ENCODE results near the gene ITGBL1.

The ITGBL1 gene

GRCh38 chr13:101660711-101661110 is 208.2 kb downstream of the ITGBL1 start:
- TF ChIP-seq, protein P1, sequence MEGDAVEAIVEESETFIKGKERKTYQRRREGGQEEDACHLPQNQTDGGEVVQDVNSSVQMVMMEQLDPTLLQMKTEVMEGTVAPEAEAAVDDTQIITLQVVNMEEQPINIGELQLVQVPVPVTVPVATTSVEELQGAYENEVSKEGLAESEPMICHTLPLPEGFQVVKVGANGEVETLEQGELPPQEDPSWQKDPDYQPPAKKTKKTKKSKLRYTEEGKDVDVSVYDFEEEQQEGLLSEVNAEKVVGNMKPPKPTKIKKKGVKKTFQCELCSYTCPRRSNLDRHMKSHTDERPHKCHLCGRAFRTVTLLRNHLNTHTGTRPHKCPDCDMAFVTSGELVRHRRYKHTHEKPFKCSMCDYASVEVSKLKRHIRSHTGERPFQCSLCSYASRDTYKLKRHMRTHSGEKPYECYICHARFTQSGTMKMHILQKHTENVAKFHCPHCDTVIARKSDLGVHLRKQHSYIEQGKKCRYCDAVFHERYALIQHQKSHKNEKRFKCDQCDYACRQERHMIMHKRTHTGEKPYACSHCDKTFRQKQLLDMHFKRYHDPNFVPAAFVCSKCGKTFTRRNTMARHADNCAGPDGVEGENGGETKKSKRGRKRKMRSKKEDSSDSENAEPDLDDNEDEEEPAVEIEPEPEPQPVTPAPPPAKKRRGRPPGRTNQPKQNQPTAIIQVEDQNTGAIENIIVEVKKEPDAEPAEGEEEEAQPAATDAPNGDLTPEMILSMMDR (IDR thresholded peaks at IDR 0.05; ENCODE audit: low read depth, low read length), result no peak
- H3K4me3 ChIP-seq (ENCODE audit: low read depth, low read length), result no peak overlapping the region

- H3K4me3 ChIP-seq (ENCODE audit: low read depth, low read length), result no peak overlapping the region
- TF ChIP-seq, protein P1 (IDR thresholded peaks at IDR 0.05; ENCODE audit: low read depth, low read length), result no peak
Measured at GRCh38 chr13:101661839-101662238, 209.4 kb downstream of the ITGBL1 start.

- TF ChIP-seq, protein P1 (IDR thresholded peaks at IDR 0.05; ENCODE audit: low read depth, low read length), result no peak
- no peak overlapping the region for H3K4me3 ChIP-seq (ENCODE audit: low read depth, low read length)
Measured at GRCh38 chr13:101673360-101674105, 221.1 kb downstream of the ITGBL1 start.

DNA sequence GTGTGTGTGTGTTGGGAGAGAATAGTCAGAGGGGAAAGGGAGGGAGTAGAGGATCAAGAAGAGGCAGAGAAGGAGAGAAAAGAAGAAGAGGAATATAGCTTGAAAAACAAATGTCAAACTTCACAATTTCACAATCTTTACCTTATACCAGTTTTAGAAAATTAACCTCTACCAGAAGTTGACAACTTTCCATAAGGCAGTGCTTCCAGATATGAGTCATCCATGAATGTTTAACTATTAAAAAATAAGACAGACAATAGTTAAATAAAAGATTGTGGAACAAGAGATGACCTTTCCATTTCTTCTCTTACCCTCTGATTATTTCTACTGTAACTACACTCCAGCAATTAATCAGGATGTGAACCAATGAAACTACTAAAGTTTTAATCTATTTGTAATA is 229.4 kb downstream of the ITGBL1 start:
- no peak overlapping the region for H3K4me3 ChIP-seq (ENCODE audit: low read depth, low read length)
- TF ChIP-seq, protein P1 (IDR thresholded peaks at IDR 0.05; ENCODE audit: low read depth, low read length), result no peak

DNA sequence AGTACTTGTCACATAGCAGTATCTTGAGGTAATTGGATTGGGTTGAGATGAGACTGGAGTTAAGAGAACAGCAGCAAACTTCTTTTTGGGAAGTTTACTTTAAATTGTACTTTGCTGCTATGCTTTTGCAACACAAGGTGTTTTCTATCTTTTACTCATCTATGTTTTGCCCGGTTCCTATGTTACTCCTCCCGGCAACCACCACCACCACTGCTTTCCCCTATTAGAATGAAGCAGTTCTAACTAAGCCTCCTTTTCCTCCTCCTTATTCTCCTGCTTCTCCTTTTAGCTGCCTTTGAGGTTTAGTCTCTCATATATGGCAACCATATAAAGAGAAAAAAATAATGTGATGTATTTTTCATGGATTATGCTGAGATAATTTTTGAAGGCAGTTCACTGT is 233.5 kb downstream of the ITGBL1 start:
- H3K4me3 ChIP-seq (ENCODE audit: low read depth, low read length), result no peak overlapping the region
- TF ChIP-seq, protein P1 (IDR thresholded peaks at IDR 0.05; ENCODE audit: low read depth, low read length), result no peak

DNA sequence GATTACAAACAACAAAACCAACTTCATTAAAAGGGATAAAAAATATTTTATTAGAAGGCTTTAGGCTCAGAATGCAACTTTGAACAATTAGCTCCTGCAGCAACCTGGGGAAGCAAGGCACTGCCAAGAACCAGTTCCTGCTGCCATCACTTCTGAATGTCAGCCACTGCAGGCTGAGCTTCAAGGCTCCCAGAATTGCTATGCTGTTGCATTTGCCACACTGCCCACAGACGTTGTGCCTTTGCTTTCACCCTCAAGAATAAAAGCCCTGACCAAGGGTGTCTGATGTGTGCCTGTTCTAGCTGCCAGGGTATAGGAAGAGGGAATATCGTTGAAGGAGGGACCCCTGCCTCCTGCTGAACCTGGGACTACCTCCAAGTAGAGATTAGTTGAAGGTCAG is 238.4 kb downstream of the ITGBL1 start:
- no peak overlapping the region for H3K4me3 ChIP-seq (ENCODE audit: low read depth, low read length)
- TF ChIP-seq, protein P1 (IDR thresholded peaks at IDR 0.05; ENCODE audit: low read depth, low read length), result no peak

DNA sequence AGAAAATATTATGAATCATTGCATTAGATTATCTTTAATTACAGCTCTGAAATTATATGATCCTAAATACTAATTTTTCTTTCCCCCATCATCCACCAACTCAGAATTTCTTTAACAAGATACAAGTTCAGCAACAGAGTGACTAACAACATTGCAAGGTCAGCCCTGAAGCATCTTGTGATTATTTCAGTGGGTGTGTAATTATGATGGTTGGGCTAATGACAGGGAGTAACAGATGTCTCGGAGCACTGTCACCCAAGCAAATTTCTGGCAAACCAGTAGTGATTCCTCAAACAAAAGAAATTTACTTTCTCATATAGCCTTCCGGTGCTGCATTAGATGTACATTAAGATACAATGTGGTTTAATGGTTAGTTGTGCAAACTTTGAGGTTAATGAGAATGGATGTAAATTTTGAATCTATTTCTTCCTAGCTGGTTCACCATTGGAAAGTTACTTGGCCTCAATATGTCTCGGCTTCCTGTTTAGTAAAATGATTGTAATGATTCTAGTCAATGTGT is 238.9 kb downstream of the ITGBL1 start:
- no peak overlapping the region for H3K4me3 ChIP-seq (ENCODE audit: low read depth, low read length)
- TF ChIP-seq, protein P1 (IDR thresholded peaks at IDR 0.05; ENCODE audit: low read depth, low read length), result no peak
